NCI-H345 treated with DMSO at 0.1 percent for 48 hours (cell line): ENCODE measurements around the gene TRMT112.

ENCODE experiments used
- DNase-seq: peaks from one replicate; lab custom pipeline; 2025; ENCODE audit not compliant: unreplicated experiment; lab: John Stamatoyannopoulos, UW

The TRMT112 gene

DNA sequence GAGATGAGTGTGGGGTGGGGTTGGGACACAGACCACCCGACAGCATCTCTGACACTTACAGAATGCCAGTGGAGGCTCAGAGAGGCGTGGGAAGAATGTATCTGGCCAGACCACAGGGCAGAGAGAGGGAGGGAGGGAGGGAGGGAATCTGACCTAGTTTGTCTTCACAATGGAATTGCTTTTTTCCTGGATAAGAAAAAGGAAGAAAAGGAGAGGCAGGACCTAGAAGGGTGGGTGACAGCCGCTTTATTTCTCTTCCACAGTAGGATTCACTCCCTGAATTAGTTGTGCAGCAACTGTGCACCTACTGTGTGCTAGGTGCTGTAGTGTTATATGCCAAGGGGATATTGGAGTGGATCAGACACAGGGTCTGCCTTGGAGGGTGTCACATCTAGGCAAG, 22.6 kb downstream of the TRMT112 start:
- no peak for DNase-seq

DNA sequence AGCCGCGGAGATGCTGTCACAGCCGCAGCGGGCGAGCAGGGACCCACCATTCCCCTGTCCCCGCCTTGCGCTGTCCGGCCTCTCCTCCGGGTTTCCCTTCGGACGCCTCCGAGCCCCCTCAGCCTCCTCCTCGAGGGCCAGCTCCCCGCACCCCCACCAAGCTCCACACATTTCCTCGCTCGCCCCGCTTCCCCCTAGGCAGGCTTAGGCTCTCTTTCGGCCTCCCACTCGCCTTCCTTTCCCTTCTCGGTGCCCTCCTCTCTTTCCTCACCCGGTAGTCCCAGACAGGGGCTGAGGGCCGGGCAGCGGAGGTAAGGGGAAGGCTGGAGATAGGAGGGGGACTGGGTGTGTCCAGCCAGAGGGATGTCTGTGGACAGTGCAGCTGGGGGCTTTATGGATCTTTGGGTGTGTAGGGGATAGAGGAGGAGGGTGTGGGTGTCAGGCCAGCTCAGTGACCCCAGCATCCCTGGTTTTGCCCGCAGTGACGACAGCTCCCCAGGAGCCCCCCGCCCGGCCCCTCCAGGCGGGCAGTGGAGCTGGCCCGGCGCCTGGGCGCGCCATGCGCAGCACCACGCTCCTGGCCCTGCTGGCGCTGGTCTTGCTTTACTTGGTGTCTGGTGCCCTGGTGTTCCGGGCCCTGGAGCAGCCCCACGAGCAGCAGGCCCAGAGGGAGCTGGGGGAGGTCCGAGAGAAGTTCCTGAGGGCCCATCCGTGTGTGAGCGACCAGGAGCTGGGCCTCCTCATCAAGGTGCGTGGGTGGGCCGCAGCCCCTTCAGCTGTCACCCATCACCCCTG, 24.7 kb downstream of the TRMT112 start:
- no peak for DNase-seq

DNA sequence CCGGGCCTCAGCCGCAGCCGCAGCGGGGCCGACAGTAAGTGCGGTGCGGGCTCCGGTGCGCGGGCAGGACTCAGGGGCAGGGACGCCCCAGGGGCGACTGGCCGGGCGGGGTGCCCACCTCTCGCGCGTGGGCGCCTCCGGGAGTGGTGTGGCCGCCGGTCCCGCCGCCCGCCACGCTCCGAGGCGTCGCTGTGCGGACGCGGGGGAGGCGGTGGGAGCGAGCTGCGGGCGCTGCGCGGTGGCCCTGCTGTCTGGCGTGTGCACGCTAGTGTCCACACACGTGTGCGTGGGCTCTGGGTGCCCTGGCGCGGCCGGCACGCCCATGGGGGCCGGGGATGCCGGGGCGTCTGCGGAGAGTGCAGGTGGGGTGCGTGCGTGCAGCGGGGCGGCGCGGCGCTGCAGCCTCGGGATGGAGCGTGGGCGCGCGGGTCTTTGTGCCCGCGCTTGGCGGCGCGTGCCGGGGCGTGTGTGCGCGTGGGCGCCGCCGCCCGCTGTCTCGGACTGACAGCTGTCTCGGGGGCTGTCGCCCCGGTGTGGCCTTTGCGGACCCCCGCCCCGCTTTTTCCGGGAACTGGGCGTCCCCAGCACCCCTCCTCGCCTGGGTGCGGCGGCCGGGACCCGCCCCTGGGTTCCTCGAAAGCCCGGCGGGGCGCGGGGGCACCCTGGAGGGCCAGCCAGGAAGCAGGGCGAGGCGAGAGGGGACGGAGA, 25.5 kb downstream of the TRMT112 start:
- DNase-seq: no peak

DNA sequence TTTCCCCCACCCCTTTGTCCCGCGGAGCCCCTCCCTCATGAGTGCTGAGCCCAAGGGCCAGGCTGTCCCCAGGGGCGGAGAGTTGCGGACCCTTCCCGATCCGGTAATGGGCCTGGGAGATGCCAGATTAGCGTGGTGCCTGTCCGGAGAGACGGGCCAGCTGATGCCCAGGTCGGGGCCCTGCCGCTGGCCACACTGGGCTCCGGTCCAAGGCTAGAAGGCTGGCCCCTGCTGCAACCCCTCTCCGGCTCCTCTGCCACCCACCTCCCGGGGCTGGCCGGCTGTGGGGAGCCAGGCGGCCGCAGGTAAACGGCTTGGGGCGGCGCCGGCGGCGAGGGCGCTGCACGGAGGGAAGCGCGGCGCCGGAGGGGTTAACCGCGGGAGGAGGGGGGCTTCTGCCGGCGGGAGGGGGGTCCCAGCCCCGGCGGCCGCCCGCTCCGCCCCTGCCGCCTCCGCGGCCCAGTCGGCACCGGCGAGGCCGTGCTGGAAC, 26.1 kb downstream of the TRMT112 start, which contains the start of gene KCNK4:
TSS of gene KCNK4 (plus strand) at position 41 of the 490 bp plus-strand sequence. CDS start 1,717 bp downstream, outside the sequence.
- no peak for DNase-seq

DNA sequence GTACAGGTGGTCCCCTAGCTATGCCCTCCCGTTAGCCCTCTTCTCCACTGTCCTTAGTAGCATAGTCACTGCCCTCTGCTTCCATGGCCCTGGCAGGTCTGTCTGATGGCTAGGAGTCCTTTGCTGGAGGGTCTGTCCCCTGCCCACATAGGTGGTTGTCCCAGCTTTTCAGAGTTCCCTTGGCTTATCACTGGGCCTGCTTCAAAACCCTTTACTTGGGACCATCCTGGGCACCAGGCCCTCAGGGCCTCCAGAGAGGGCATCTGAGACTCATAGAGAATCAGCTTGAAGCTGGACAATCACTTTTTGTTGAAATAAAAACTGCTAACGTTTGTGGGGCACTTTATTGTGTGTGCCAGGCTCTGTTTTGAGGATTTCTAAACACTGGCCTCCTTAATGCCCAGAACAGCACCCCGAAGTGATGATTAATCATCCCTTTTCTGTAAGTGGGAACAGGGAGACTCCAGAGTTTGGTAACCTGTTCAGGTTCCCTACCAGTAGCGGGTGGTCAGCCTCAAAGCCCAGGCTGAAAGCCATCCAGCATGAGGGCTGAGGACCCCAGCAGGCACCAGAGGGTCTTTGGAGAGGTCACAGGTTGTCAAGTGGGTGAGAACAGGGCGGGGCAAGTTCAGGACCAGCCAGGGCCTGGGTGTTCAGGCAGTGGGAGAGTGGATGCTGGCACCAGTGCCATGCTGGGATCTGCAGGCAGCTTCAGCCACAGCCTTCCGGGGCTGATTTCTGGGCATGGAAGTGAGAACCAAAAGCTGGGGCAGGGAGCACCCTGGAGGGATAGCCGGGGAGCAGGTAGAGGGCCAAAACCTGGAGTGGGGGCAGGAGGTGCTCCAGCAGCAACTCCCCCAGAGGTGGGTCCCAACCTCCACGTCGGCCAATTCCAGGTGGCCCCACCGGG, 26.8 kb downstream of the TRMT112 start:
- no peak for DNase-seq

DNA sequence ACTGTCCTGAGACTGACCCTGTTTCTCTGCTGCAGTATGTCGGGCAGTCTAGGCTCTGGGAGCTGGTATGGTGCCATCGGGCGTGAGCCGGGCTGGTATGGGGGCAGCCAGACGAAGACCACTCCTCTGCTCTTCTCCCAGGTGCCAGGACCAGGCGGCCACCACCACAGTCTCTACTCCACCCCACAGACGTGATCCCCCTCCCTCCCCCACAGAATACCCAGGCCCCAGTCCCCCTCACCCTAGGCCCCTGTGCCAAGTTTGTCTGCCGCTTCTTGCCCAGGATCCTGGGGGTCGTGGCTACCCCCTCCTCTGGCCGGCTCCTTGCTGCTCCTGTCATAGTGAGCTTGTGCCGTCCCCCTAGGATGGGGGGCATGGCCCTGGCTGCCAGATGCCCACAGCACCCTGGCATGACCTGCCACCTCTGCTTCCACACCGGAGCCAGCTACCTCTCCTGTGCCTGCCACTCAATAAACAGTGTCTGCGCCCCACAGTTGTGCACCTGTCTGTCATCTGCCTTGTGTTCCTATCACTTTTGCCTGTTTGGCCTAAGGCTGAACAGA, 28.3 kb downstream of the TRMT112 start:
- DNase-seq: no peak

DNA sequence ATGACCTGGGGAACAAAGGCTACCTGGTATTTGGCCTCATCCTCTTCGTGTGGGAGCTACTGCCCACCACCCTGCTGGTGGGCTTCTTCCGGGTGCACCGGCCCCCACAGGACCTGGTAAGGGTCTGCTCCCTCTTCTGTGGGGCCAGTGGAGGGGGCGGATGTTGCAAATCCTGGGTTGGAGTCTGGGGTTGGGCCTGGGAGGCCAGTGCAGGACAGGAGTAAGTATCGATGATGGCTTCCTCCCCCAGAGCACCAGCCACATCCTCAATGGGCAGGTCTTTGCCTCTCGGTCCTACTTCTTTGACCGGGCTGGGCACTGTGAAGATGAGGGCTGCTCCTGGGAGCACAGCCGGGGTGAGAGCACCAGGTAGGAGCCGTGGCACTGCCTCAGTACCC, 29.0 kb downstream of the TRMT112 start:
- no peak for DNase-seq

DNA sequence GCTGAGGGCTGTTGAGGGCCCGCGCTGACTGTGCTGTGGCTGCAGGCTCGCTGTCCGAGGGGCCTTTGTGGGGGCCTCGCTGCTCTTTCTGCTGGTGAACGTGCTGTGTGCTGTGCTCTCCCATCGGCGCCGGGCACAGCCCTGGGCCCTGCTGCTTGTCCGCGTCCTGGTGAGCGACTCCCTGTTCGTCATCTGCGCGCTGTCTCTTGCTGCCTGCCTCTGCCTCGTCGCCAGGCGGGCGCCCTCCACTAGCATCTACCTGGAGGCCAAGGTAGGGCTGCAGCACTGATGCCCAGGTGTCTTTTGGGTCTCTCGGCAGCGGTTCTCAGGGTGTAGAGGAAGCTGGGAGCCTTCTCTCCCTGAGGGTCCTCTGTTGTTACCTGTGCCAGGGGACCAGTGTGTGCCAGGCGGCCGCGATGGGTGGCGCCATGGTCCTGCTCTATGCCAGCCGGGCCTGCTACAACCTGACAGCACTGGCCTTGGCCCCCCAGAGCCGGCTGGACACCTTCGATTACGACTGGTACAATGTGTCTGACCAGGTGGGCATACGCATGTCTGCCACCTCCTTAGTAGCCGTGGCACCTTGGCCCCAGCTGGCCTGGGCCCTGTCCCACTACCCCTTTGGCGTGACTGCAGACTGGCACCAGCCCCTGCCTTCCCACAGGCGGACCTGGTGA, 29.5 kb downstream of the TRMT112 start:
- no peak for DNase-seq

DNA sequence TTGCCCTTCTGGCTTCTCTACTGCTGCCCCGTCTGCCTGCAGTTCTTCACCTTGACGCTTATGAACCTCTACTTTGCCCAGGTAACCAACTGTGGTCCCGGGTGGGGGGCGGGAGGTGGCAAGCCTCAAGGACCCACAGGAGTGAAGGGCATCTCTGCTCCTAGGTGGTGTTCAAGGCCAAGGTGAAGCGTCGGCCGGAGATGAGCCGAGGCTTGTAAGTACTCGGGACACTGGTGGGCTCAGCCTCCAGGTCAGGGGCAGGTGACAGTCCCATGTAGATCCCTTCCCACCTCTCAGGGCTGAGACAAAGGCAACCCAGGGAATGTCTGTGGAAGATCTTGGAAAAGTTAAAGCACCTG, 30.6 kb downstream of the TRMT112 start:
- no peak for DNase-seq

DNA sequence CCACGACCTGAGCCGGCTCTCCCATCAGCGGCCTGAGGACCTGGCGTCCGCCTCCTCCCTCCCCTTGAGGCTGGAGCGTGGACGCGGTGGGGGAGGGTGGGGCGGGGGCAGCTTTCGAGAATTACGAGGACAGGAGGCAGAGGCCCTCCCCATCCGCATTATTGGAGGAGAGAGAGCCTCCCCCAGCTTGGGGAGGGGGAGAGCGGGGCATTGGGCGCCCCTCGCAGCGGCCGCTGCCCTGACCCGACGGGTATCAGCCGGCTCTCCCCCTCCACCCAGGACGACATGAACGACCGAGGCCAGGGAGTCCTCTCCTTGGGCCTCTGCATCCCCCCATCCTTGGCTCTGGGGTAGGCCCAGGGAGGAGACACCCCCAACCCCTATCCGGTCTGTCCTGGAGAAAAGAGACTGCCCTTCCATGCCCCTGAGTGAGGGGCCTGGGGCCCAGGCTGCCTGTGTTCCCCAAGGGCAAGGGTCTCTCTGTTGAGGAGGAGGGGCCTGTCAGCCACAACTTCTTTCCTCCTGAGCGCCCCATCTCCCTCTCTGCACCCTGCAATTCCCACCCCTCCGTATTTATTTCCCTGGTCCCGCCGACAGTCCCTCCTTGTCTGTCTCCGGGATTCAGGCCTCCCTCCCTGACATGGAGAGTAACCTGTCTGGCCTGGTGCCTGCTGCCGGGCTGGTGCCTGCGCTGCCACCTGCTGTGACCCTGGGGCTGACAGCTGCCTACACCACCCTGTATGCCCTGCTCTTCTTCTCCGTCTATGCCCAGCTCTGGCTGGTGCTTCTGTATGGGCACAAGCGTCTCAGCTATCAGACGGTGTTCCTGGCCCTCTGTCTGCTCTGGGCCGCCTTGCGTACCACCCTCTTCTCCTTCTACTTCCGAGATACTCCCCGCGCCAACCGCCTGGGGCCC, 31.2 kb downstream of the TRMT112 start:
- DNase-seq: peak; percentile 65

DNA sequence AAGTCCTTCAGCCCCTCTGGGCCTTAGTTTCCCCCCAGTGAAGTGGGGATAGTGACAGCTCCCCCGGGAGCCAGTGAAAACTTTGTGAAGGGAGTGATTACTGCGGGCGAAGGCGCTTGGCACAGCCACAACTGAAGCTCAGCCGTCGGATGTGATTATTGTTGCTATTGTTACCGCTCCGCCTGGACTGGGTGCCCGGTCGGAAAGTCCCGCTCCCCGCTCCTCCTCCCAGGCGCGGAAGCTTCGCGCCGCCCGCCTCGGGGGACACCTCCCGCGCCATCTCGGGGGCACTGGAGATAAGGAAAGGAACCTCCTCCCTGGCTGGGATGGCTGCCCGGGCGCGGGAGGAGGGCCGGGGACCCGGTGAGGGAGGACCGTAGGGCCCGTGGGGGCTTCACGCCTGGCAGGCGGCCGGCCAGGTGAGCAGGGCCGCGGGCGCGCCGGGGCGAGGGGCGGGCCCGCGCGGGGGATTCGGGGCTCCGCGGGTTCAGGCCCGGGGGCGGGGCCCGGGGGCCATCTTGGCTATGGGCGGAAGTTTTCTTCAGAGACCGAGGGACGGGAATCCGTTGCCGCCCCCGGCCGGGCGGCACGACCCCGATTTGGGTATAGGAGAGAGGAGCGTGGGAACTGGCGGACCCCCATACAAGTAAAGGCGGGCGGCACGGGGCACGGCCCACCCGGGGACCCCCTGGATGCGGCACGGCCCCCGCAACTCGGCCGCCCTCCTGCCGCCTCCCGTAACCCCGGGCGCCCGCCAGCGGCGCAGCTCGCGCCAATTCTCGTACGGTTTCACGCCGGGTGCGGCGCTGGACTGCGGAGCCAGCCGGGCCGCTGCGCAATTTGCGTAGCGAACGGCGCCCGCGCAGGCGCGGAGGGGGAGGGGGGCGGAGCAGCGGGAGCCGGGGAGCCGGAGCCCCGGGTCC, 32.1 kb downstream of the TRMT112 start, which contains the start of gene GPR137:
TSS of gene GPR137 (plus strand) at position 887 of the 923 bp plus-strand sequence. CDS start 677 bp downstream, outside the sequence.
- peak; percentile 71 for DNase-seq

DNA sequence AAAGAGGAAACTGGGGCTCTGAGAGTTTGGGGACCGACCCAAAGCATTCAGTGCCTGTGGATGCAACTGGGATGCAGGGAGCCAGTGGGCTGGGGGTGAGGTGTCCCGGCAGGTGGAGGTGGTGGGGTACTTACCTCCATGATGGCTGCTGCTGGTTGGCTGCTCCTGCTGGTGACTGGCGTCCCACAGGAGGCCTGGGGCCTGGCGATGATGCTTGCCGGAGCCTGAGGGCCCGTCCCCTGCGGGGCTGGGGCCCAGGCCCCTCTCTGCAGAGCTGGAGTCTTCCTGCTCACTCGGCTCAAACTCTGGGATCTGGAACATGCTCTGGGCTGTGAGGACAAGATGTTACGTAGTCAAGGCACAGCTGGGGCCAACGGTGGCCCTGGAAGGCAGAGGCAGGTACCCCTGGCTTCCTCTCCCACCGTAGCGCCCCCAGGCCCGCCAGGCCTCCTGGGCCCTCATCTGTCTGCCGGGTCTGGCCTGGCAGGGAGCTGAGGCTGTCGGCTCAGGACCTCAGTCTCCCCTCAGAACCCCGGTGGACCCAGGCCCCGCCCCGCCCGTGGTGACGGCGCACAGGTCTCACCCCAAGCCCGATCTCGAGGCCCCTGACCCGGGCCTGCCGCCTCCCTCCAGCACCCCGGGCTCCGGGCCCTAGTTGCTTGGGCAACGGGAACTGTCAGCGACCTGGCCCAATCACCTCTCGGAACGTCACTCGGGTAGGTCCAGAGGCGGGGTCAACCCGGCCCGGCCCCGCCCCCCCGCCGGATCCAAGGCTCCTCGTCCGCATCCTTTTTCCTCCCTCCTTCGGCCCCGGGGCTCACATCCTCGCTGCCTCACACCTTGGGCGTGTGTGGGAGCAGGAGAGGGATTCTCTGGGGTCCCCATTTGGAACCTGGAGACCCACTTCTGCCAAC, 33.1 kb downstream of the TRMT112 start, which contains the start of gene BAD:
TSS of gene BAD (minus strand) at position 618 of the 914 bp plus-strand sequence. CDS start at position 321, 297 bp downstream.
- peak; percentile 80 for DNase-seq

DNA sequence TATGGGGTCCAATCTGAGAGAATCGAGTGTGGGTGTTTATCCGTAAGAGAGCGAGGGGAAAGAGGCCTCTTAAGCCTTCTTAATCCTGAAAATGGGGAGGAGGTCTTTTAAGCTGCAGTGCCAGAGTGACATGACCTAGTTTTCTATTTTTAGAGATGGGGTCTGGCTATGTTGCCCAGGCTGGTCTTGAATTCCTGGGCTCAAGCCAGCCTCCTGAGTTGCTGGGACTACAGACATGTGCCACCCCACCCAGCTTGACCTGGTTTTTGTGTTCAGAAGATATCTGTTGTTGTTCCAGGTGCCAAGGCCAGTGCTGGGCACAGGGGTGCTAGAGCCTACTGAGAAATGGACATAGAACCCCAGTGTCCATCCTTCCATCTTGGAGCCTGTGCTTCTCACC, 34.3 kb downstream of the TRMT112 start:
- DNase-seq: no peak

DNA sequence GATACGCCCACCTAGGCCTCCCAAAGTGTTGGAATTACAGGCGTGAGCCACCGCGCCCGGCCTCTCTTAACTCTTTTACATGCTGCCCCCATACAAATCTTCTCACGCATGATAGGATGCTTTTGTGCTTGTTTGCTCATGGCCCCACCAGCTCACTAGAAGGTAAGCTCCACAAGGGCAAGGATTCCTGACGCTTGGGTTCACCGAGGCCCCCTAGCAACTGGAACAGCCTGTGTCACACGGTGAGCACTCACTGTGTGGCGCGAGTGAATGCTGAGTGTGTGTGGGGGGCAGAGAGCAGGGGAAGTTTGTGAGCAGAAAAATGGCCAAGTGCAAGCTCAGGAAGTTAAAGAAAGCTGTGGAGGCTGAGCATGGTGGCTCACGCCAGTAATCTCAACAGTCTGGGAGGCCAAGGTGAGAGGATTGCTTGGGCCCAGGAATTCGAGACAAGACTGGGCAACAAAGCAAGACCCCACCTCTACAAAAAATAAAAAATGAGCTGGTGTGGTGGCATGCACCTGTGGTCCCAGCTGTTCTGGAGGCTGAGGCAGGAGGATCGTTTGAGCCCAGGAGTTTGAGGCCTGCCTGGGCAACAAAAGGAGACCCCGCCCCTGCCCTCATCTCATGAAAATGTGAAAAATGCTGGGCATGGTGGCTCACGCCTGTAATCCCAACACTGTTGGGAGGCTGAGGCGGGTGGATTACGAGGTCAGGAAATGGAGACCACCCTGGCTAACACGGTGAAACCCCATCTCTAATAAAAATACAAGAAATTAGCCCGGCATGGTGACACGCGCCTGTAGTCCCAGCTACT, 35.2 kb downstream of the TRMT112 start:
- no peak for DNase-seq

DNA sequence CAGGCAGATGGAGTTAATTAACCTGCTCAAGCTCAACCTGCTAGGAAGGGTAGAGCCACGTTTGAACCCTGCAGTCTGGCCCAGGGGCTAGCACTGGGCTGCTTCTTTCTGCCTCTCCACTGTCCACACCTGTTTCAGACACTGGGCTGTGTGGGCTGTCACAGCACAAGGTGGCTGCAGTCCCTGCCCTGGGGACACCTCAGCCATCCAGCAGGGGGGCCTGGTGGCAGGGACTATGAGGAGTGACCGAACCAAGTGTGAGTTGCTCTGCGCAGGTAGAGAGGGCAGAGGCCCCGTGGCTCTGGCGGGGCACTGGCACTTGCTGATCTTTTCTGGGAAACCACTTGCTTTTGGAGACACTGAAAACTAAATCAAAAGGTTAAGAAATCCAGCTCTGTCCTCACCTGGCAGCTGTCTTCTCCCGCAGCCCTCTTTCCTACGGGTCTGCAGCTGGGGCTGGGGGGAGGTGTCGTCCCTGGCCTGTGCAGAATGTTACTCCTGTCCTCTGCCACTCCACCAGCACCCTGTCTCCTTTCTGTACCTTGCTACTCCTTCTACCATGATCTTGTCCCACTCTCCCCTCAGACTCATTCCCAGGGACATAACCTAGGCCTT, 38.7 kb downstream of the TRMT112 start:
- DNase-seq: no peak
